ENCODE measurements around the gene GAB2.
"Not testable (repeated sequence)": the region's sequence is repeated elsewhere in the genome, so short reads cannot be mapped to it uniquely, and the experiment has no call there.

The GAB2 gene

GRCh38 chr11:78295991-78296930 lies 121.4 kb downstream of the GAB2 start:
- Histone ChIP-seq H3K27ac (ENCODE audit: low read length) (no peak overlapping the region), H3K36me3 (ENCODE audit: insufficient read depth, low read depth, low read length) (no peaks in the 10 kb centered on the region), H3K9me3 (ENCODE audit: insufficient read depth, low read depth, low read length) (no peaks in the 10 kb centered on the region), H3K27me3 (ENCODE audit: insufficient read depth, low read length) (no peaks in the 10 kb centered on the region), H3K4me1 (ENCODE audit: insufficient read depth, low read length) (no peaks in the 10 kb centered on the region), H3K9ac (ENCODE audit: low read depth, low read length) (no peak overlapping the region), H3K4me3 (ENCODE audit: low read length) (no peak overlapping the region)

GRCh38 chr11:78295347-78295746 lies 122.3 kb downstream of the GAB2 start:
- no peak overlapping the region for H3K9ac ChIP-seq (ENCODE audit: low read depth, low read length)
- H3K4me3 ChIP-seq (ENCODE audit: low read length) = no peak overlapping the region
- H3K27ac ChIP-seq (ENCODE audit: low read length) = no peak overlapping the region
- H3K27me3 ChIP-seq (ENCODE audit: insufficient read depth, low read length) = no peaks in the 10 kb centered on the region
- no peaks in the 10 kb centered on the region for H3K36me3 ChIP-seq (ENCODE audit: insufficient read depth, low read depth, low read length)
- H3K4me1 ChIP-seq (ENCODE audit: insufficient read depth, low read length) = no peaks in the 10 kb centered on the region
- no peaks in the 10 kb centered on the region for H3K9me3 ChIP-seq (ENCODE audit: insufficient read depth, low read depth, low read length)

GRCh38 chr11:78294100-78294499 lies 123.5 kb downstream of the GAB2 start:
- H3K9ac ChIP-seq (ENCODE audit: low read depth, low read length); H3K36me3 ChIP-seq (ENCODE audit: insufficient read depth, low read depth, low read length); H3K4me1 ChIP-seq (ENCODE audit: insufficient read depth, low read length); H3K4me3 ChIP-seq (ENCODE audit: low read length); H3K27me3 ChIP-seq (ENCODE audit: insufficient read depth, low read length); H3K9me3 ChIP-seq (ENCODE audit: insufficient read depth, low read depth, low read length); H3K27ac ChIP-seq (ENCODE audit: low read length): not testable (repeated sequence)

- Histone ChIP-seq H3K9ac (ENCODE audit: low read depth, low read length) (no peak overlapping the region), H3K36me3 (ENCODE audit: insufficient read depth, low read depth, low read length) (no peaks in the 10 kb centered on the region), H3K4me3 (ENCODE audit: low read length) (no peak overlapping the region), H3K4me1 (ENCODE audit: insufficient read depth, low read length) (no peaks in the 10 kb centered on the region), H3K27ac (ENCODE audit: low read length) (no peak overlapping the region), H3K9me3 (ENCODE audit: insufficient read depth, low read depth, low read length) (no peaks in the 10 kb centered on the region), H3K27me3 (ENCODE audit: insufficient read depth, low read length) (no peaks in the 10 kb centered on the region)
These were observed 124.1 kb downstream of the GAB2 start for GRCh38 chr11:78293536-78293935.

GRCh38 chr11:78292109-78292803 lies 125.4 kb downstream of the GAB2 start:
- Histone ChIP-seq H3K27me3 (ENCODE audit: insufficient read depth, low read length) (no peaks in the 10 kb centered on the region), H3K4me1 (ENCODE audit: insufficient read depth, low read length) (no peaks in the 10 kb centered on the region), H3K9ac (ENCODE audit: low read depth, low read length) (no peak overlapping the region), H3K4me3 (ENCODE audit: low read length) (no peak overlapping the region), H3K36me3 (ENCODE audit: insufficient read depth, low read depth, low read length) (no peaks in the 10 kb centered on the region), H3K27ac (ENCODE audit: low read length) (no peak overlapping the region), H3K9me3 (ENCODE audit: insufficient read depth, low read depth, low read length) (no peaks in the 10 kb centered on the region)

- Histone ChIP-seq H3K4me1 (ENCODE audit: insufficient read depth, low read length) (no peaks in the 10 kb centered on the region), H3K36me3 (ENCODE audit: insufficient read depth, low read depth, low read length) (no peaks in the 10 kb centered on the region), H3K27me3 (ENCODE audit: insufficient read depth, low read length) (no peaks in the 10 kb centered on the region), H3K9ac (ENCODE audit: low read depth, low read length) (no peak overlapping the region), H3K9me3 (ENCODE audit: insufficient read depth, low read depth, low read length) (no peaks in the 10 kb centered on the region), H3K4me3 (ENCODE audit: low read length) (no peak overlapping the region), H3K27ac (ENCODE audit: low read length) (no peak overlapping the region)
These were observed 126.0 kb downstream of the GAB2 start for GRCh38 chr11:78291503-78292108.

- Histone ChIP-seq H3K27ac (ENCODE audit: low read length) (no peak overlapping the region), H3K9ac (ENCODE audit: low read depth, low read length) (no peak overlapping the region), H3K36me3 (ENCODE audit: insufficient read depth, low read depth, low read length) (no peaks in the 10 kb centered on the region), H3K4me3 (ENCODE audit: low read length) (no peak overlapping the region), H3K9me3 (ENCODE audit: insufficient read depth, low read depth, low read length) (no peaks in the 10 kb centered on the region), H3K27me3 (ENCODE audit: insufficient read depth, low read length) (no peaks in the 10 kb centered on the region), H3K4me1 (ENCODE audit: insufficient read depth, low read length) (no peaks in the 10 kb centered on the region)
These were observed 127.1 kb downstream of the GAB2 start for GRCh38 chr11:78290293-78291176.

GRCh38 chr11:78289552-78290292 lies 127.9 kb downstream of the GAB2 start:
- no peak overlapping the region for H3K27ac ChIP-seq (ENCODE audit: low read length)
- no peak overlapping the region for H3K9ac ChIP-seq (ENCODE audit: low read depth, low read length)
- H3K9me3 ChIP-seq (ENCODE audit: insufficient read depth, low read depth, low read length) = no peaks in the 10 kb centered on the region
- no peak overlapping the region for H3K4me3 ChIP-seq (ENCODE audit: low read length)
- H3K4me1 ChIP-seq (ENCODE audit: insufficient read depth, low read length) = no peaks in the 10 kb centered on the region
- H3K36me3 ChIP-seq (ENCODE audit: insufficient read depth, low read depth, low read length) = no peaks in the 10 kb centered on the region
- no peaks in the 10 kb centered on the region for H3K27me3 ChIP-seq (ENCODE audit: insufficient read depth, low read length)

- Histone ChIP-seq H3K4me1 (ENCODE audit: insufficient read depth, low read length) (no peaks in the 10 kb centered on the region), H3K4me3 (ENCODE audit: low read length) (no peak overlapping the region), H3K9ac (ENCODE audit: low read depth, low read length) (no peak overlapping the region), H3K9me3 (ENCODE audit: insufficient read depth, low read depth, low read length) (no peaks in the 10 kb centered on the region), H3K36me3 (ENCODE audit: insufficient read depth, low read depth, low read length) (peaks cover 4% of the 10 kb centered on the region; the same call in 1 of the 2 replicates), H3K27me3 (ENCODE audit: insufficient read depth, low read length) (no peaks in the 10 kb centered on the region), H3K27ac (ENCODE audit: low read length) (no peak overlapping the region)
These were observed 133.4 kb downstream of the GAB2 start for GRCh38 chr11:78284260-78284659.

GRCh38 chr11:78282821-78283220 lies 134.8 kb downstream of the GAB2 start:
- no peak overlapping the region for H3K27ac ChIP-seq (ENCODE audit: low read length)
- H3K9ac ChIP-seq (ENCODE audit: low read depth, low read length) = no peak overlapping the region
- H3K36me3 ChIP-seq (ENCODE audit: insufficient read depth, low read depth, low read length) = peaks cover 4% of the 10 kb centered on the region; the same call in 1 of the 2 replicates
- H3K4me1 ChIP-seq (ENCODE audit: insufficient read depth, low read length) = no peaks in the 10 kb centered on the region
- H3K9me3 ChIP-seq (ENCODE audit: insufficient read depth, low read depth, low read length) = no peaks in the 10 kb centered on the region
- no peak overlapping the region for H3K4me3 ChIP-seq (ENCODE audit: low read length)
- H3K27me3 ChIP-seq (ENCODE audit: insufficient read depth, low read length) = no peaks in the 10 kb centered on the region

Measured in iPS-20b (cell line).